ENCODE data around the gene CACNA2D3.

CACNA2D3 gene

GRCh38 chr3:54572197-54572895, 450.0 kb downstream of the CACNA2D3 start:
- TF ChIP-seq CTCF (IDR thresholded peaks at IDR 0.05): no peak

GRCh38 chr3:54573858-54574257, 451.5 kb downstream of the CACNA2D3 start:
- no peak for TF ChIP-seq CTCF (IDR thresholded peaks at IDR 0.05)

DNA sequence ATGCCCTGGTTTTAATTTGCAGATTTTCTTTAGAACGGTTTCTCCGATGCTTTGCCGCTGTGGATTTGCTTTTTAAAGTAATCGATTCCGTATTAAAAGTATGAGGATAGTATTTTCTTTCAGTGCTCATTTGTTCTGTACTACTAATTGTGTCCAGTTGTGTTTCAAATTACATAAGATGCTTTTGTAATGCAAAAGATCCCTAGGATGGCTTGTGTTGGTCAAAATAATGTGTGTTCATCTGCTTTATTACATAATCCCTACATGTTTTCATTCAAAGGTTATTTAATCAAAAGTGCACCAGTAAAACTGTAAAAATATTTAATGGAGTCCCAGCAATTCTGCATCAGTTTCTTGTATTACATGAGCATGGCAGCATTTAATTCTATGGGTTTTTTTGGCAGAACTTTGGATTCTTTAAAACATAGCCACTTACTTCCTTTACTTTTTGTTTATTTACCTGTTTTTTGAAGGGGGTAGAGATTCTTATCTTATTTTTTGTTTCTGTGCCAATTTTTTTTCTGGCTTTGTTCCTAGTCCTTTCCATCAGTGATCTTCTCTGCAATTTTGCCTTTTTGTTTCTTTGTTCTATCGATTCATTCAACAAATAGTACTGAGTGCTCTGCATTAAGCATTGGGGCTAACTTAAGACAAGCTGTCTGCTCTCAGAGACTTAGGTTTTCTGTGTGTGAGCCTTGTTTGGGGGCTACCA, 452.7 kb downstream of the CACNA2D3 start:
- TF ChIP-seq CTCF (IDR thresholded peaks at IDR 0.05): no peak

DNA sequence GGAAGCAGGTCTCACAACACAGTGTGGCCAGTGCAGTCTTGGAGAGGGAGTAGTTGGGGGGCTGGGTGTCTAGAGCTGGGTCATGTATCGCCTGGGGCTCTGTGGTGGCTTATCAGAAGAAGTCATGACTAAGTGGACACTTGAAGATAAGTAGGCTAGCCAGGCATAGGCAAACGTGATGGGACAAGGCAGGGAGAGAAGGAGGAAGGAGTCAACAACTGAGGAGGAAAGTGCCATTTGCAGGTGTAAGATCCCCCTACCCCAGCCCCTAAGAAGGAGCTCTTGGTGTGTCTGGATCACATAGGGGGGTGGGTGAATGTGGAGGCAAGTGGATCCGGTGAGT, 453.2 kb downstream of the CACNA2D3 start:
- no peak for TF ChIP-seq CTCF (IDR thresholded peaks at IDR 0.05)

- no peak for TF ChIP-seq CTCF (IDR thresholded peaks at IDR 0.05)
Observed at GRCh38 chr3:54577313-54577712, 455.0 kb downstream of the CACNA2D3 start.

DNA sequence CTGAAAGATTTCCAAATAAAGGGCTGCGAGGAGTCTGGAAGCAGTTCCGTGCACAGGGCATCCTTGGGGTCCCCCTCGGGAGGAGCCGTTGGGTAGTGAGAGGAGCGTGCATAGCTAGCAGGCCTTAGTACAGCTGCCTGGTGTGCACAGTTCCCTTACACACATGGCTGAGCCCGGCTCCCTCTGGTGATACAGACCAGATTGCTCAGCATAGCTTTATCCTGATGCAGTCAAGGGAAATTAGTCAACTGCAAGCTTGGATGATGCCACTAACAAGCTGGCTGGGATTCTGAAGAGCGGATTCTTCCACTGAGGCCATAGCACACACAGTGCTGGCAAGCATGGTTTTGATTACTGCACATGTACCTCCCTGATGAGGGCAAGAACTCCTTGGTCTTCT, 456.1 kb downstream of the CACNA2D3 start:
- TF ChIP-seq CTCF (IDR thresholded peaks at IDR 0.05): no peak

GRCh38 chr3:54580453-54580852, 458.1 kb downstream of the CACNA2D3 start:
- TF ChIP-seq CTCF (IDR thresholded peaks at IDR 0.05): no peak

All from LNCAP (cell line).